ENCODE results near the gene ABHD17A. TPM values are rescaled to one million over a fixed set of nuclear protein-coding genes. Genes with fewer than 3 reads are reported as not detected.

Gene ABHD17A
- polyA plus RNA-seq, 4 donors, result 37.8 to 71.5 (median 40.0) TPM

DNA sequence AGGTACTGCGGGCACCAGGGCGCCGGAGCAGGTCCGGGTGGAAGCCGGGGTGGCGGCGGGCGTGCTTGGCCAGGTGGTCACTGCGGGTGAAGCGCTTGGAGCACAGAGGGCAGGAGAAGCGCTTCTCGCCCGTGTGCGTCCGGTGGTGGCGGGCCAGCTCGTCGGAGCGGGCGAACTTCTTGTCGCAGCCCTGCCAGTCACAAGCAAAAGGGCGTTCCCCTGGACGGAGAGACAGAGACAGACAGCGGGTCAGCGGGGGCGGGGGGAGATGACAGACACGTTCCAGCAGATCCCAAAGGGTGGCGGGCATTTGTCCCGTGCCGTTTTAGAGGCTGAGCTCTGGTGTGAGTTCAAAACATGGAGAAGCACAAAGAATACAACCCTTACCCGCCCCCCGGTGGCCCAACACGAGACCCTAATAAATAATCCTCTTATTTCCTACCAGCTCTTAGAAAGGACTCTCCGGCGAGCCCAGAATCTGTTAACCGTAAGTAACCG is 30.7 kb downstream of the ABHD17A start:
- DNase-seq (ENCODE audit: low read depth in 4 of 4, low spot score in 3 of 4), result no peak

GRCh38 chr19:1854039-1854541 is 31.2 kb downstream of the ABHD17A start:
- no peak for DNase-seq (ENCODE audit: low read depth in 4 of 4, low spot score in 3 of 4)

DNA sequence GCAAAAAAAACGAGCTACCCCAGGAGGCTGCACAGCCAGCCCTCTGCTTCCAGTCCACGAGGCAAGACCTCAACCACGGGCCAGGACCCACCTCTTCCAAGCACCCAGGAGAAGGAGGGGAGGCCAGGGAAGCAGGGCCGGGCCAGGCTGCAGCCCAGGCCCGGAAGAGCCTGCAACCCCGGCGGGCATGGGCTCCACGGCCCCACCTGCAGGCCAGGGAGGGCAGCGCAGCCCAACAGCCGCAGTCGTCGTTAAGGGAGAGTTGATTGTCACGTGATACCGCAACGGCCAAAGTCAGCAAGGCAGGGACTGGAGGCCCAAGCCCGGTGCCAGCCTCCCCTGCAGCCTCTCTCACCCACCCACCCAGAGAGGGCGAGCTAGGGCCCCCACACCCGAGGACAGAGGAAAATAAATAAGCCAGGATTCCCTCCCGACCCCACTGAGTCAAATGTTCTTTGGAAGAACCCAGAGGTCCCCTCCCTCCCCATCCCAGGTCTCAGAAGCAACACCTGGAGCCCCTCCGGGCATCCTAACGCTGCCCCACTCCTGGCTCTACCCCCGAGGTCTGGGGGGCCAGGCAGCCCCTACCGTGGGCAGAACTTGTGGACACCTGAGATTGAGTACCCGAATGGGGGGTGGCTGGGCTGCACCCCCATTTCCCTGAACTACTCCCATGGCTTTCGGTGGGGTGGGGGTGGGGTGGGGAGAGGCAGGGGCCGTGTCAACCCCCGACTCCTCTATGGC is 31.8 kb downstream of the ABHD17A start:
- DNase-seq (ENCODE audit: low read depth in 4 of 4, low spot score in 3 of 4), result no peak

- DNase-seq (ENCODE audit: low read depth in 4 of 4, low spot score in 3 of 4), result no peak
Measured at GRCh38 chr19:1852581-1853128, 32.6 kb downstream of the ABHD17A start.

DNA sequence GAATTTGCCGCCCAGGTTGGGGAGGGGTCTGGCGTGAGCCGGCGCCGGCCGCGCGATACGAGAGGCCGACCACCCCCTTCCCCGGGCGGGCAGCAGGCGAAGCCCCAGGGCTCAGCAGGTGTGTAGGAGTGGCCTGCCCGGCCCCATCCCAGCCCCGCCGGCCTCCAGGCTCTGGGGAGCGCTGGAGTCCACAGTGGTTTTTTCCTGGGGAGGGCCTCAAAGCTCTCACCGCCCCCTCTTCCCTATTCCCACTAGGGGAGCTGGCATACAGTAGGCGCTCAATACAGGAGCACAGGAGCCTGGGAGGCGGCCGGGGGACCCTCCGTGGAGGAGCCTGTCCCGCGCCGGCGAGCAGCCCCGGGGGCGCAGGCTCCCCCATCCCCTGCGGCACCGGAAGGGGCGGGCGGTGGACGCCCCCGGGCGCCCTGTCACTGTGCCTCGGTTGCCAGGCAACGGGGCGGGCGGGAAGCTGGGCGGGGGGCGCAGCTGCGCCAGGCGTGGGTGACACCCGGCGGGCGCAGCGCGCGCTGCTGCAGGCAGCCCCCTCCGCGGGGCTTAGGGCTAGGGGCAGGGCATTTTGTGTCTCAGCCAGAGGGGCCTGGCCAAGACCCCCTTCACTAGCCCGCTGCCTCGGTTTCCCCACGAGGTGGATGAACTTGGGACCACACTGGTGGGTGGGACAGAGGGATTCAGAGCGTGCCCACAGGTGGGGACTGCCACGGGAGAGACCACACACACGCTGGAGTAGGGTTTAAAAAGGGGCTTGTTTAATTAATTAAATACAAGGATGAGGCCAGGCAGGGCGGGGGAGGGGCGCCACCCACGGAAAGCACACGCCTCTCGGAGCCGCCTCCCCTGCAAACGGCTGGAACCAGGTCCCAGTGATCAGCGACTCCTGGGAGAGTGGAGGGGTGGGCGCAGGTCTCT is 33.4 kb downstream of the ABHD17A start:
- DNase-seq (ENCODE audit: low read depth in 4 of 4, low spot score in 3 of 4), result no peak

DNA sequence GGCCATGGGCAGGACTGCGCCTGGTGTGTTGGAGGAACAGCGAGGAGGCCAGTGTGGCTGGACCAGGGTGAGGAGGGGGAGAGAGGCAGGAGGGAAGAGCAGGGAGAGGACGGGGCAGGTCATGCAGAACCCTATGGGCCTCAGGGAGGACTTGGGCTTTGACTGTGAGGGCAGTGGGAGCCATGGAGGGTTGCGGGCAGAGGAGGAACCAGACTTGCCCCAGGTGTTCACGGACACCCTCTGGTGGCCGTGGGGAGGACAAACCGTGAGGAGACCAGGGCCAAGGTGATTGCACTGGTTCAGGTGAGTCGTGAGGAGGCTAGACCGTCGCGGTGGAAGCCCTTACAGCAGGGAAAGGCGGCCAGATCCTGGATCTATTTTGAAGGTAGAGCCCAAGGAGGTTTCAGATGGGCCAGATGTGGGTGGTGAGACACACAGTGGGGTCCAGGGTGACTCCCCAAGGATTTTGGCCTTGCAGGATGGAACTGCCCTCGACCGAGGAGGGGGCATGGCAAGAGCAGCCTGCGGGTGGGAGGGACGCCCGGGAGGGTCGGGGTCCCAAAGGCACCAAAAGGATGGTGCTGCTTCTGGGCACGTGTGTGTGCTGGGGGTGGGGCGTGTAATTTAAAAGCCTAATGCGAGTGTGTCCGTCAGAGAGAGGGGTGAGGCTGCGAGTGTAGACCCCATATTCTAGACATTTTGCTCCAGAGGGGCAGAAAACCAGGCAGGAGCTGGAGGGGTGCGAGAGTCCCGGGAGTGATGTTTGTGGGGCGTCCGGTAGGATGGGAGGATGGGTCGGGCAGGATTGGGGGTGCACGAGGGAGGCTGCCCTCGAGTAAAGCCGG is 34.3 kb downstream of the ABHD17A start:
- no peak for DNase-seq (ENCODE audit: low read depth in 4 of 4, low spot score in 3 of 4)

GRCh38 chr19:1849886-1850398 is 35.4 kb downstream of the ABHD17A start:
- DNase-seq (ENCODE audit: low read depth in 4 of 4, low spot score in 3 of 4), result no peak

GRCh38 chr19:1849132-1849474 is 36.2 kb downstream of the ABHD17A start:
- no peak for DNase-seq (ENCODE audit: low read depth in 4 of 4, low spot score in 3 of 4)

DNA sequence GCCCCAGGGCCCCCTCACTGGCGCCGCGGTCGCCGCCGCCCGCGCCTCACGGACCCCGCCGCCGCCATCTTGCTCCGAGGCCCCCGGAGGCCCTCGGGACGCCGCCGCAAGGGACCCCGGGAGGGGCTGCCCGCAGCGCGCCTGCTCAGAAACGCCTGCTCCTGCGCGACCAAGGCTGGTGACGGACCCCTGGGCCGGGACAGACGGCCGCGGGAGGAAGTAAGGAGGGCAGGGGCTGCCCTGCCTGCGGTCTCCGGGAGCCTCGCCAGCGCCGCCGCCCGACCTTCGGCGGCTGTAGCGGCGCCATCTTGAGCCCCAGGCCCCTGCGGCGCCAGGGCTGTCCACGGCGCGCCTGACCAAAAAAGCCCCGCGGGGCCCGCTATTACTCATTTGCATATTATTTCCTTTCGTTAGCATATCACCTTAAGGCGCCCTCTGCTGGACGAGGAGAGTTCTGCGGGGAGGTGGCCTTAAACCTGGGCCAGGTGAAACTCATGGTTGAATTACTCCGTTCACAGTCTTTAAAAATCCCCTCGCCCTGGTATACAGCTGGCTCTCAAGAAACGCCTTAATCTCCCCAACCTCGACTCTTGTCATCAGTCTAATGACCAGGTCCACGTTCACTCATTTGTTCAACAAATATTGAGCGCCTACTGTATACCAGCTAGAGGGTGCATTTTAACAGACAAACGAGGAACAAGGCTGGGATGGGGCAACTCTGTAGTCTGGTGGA is 36.7 kb downstream of the ABHD17A start, which contains the start of gene REXO1:
Gene REXO1 (minus strand): TSS at position 85 of the 733 bp plus-strand sequence. CDS start 125 bp downstream, outside the sequence.
- peak; percentile 92 to 98 (median 94) for DNase-seq (ENCODE audit: low read depth in 4 of 4, low spot score in 3 of 4)

DNA sequence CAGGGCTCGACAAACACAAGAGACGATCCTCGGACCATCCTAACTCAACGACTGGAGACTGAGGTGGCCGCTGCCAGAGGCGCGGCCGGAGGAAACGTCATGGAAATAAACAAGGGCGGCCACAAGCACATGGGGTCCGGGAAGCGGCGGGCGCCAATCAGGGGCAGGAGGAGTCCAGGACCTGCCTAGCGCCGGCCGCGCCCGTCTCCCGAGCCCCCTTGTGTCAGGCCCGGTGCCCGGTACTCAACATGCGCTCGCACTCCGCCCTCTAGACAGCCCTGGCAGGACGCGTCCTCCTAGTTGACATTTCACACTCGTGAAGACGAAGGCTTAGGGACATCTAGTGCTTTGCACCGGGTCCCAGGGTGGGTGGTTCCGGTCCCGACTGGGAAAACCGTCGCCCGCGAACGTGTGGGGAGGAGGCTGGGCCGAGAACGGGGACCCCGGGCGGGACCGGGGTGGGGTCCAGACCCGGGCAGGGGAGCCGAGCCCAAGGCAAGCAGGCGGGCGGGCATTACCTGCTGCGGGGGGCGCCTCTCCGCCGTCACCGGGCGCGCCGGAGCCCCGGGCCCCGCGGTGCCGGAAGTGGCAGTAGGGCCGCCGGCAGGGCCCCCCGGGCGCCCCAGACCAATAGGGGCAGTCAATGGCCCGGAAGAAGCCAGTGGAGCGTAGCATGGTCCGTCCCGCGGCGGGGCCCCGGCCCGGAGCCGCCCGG is 37.5 kb downstream of the ABHD17A start:
- no peak for DNase-seq (ENCODE audit: low read depth in 4 of 4, low spot score in 3 of 4)

- no peak for DNase-seq (ENCODE audit: low read depth in 4 of 4, low spot score in 3 of 4)
Measured at GRCh38 chr19:1847348-1847683, 38.0 kb downstream of the ABHD17A start.

DNA sequence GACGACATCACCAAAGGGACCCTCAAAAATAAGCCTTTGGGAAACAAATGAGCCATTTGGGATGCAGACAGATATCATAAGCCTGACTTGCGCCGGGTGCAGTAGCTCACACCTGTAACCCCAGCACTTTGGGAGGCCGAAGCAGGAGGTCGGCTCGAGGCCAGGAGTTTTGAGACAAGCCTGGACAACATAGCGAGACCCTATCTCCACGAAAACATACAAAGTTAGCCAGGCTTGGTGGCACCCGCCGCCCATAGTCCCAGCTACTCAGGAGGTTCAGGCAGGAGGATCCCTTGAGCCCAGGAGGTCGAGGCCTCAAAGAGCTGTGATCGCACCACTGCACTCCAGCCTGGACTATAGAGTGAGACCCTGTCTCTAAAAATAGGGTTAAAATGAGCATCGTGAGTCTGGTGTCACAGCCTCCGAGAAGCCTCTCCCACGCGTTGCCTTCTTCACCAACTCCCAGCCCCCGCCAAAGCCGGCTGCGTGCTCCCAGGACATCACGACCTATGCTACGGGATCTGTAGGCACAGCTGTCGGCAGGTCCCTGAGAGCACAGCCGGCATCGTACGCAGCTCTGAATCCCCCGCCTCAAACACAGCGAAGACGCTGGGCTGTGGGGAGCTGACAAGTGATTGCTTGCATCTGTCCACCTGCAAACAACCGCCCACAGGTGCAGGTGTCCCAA is 38.6 kb downstream of the ABHD17A start:
- DNase-seq (ENCODE audit: low read depth in 4 of 4, low spot score in 3 of 4), result no peak

- no peak for DNase-seq (ENCODE audit: low read depth in 4 of 4, low spot score in 3 of 4)
Measured at GRCh38 chr19:1845642-1846041, 39.7 kb downstream of the ABHD17A start.

GRCh38 chr19:1845125-1845515 is 40.2 kb downstream of the ABHD17A start:
- no peak for DNase-seq (ENCODE audit: low read depth in 4 of 4, low spot score in 3 of 4)

GRCh38 chr19:1844513-1845124 is 40.7 kb downstream of the ABHD17A start:
- DNase-seq (ENCODE audit: low read depth in 4 of 4, low spot score in 3 of 4), result no peak

GRCh38 chr19:1843646-1844394 is 41.5 kb downstream of the ABHD17A start:
- no peak for DNase-seq (ENCODE audit: low read depth in 4 of 4, low spot score in 3 of 4)

DNA sequence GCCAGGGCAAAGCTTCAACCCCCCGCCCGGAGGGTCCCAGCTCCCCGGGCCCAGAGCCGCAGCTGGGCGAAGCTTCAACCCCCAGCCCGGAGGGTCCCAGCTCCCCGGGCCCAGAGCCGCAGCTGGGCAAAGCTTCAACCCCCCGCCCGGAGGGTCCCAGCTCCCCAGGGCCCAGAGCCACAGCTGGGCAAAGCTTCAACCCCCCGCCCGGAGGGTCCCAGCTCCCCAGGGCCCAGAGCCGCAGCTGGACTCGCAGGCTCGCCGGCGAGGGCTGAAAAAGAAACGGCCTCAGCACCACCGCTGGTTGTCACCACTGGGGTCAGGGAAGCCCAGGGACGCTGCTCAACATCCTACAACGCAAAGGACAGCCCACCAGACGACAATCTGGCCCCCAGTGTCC is 42.2 kb downstream of the ABHD17A start:
- no peak for DNase-seq (ENCODE audit: low read depth in 4 of 4, low spot score in 3 of 4)

Data from right renal pelvis (tissue), 4 donors.